ENCODE results near the gene SENP5.

DNA sequence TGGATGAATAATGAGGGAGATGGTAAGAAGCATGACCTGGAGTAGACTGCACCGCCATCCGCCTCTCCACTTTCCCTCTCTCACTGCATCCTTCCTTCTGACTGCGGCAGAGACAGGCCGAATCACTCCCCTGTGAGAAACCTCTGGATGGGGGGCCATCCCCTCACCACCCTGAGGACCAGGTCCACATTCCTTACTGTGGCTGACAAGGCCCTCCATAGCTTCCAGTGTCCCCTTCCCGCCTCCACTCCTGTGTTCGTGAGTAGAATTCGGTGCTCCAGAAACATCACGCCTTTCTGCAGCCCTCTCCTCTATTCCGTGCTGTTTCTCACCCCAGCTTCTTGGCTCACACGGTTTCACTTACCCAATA is 98.1 kb downstream of the SENP5 start:
- TF ChIP-seq ZNF274 (IDR thresholded peaks at IDR 0.05; ENCODE audit: low read depth, low read length) = no peak
- no peak for TF ChIP-seq YY1 (IDR thresholded peaks at IDR 0.05; ENCODE audit: insufficient read depth, insufficient read length)
